GM18505 (cell line): ENCODE data around the gene CYP1A2.

Experiments
- ATAC-seq: cut with Tn5 transposase; IDR thresholded peaks from one replicate; pipeline ENCODE4 v1.9.1; 2021; ENCODE audit not compliant: unreplicated experiment
- POLR2A ChIP-seq: IDR thresholded peaks from 4 replicates; pipeline ENCODE4 v1.6.1; 2011; ENCODE audit warnings: borderline replicate concordance; ENCODE audit not compliant: insufficient read depth, insufficient read length; ENCODE audit errors: extremely low read depth

The CYP1A2 gene

GRCh38 chr15:74763416-74763815 lies 14.8 kb downstream of the CYP1A2 start:
- TF ChIP-seq POLR2A = no peak
- no peak for ATAC-seq

GRCh38 chr15:74767167-74768098 lies 18.8 kb downstream of the CYP1A2 start:
- ATAC-seq = no peak
- no peak for TF ChIP-seq POLR2A

- no peak for TF ChIP-seq POLR2A
- no peak for ATAC-seq
These were observed 19.6 kb downstream of the CYP1A2 start for GRCh38 chr15:74768099-74768770.

- no peak for ATAC-seq
- no peak for TF ChIP-seq POLR2A
These were observed 20.2 kb downstream of the CYP1A2 start for GRCh38 chr15:74768771-74769342.

DNA sequence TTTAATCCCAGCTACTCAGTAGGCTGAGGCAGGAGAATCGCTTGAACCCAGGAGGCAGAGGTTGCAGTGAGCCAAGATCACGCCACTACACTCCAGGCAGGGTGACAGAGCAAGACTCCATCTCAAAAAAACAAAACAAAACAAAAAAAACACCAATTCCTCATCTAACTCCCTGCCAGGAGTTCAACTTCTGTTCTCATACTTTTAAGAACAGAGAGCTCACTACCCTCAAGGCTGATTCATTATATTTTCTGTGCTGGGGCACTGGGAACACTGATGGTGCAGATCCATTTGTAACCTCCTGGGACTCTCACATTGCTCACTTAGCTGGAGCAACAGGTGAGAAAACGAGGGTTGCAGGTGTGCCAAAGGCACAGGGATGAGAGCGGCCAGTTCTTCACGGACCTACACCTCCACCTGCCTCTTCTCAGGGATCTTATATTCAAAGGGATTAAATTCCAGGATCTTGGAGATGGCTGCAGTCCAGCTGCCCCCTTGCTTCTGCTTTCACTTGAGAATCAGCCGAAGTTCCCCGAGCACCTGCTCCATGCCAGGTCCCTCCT lies 20.9 kb downstream of the CYP1A2 start:
- ATAC-seq = no peak

DNA sequence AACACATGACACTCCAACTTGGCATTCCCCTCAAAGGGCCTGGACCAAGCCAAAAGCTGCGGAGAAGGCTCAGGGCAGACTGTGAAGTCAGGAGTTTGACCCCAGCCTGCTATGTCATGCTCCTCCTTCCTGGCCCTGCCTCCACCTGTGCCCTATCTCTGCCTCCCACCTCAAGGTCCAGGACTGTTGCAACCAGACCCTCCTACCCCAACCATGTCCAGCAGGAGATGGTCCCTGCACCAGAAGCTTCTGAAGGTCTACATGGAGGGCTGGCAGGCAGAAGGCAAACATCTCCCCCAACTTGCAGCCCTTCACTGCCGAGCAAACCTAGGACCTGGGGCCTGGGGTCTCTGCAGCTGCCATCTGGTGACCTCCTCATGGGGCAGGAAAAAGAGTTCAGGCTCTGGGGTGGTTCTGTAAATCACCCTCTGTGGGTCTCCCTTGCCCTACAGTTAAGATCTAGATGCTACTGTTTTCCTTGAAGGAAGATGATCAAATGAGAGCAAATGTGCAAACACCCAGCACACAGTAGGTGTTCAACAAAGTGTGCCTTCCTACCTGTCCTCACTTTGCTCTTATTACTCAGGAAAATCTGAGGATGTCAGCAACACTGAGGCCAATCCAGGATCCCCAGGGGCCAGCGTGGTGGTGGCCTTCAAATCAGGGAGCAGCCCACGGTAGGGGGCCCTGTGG lies 21.7 kb downstream of the CYP1A2 start:
- no peak for ATAC-seq
- no peak for TF ChIP-seq POLR2A

More for the DNA sequence above, 20.9 kb downstream of the CYP1A2 start:
- no peak for TF ChIP-seq POLR2A

- no peak for TF ChIP-seq POLR2A
- no peak for ATAC-seq
These were observed 24.7 kb downstream of the CYP1A2 start for GRCh38 chr15:74773329-74773728.

DNA sequence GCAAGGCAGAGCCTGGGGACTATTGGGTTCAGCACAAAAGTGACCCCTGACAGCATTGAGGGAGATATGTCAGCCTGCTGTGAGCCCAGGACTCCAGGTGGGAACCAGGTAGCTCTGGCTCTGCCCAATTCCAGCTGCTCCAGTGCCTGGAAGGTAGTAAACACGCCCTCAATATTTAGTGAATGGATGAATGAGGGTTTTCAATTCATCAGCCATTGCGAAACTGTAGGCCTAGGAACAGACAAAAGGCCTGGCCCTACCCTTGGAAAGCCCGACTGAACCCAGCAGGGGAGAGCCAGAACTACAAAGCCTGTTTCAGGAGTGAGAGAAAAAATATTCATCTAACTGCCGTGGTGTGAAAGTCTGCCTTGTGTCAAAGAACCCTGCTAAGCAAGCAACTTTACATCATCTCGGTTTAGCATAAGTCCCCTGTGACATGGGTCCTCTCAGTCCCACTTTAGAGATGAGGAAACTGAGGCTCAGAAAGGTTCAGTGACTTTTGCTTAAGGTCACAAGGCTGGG lies 25.1 kb downstream of the CYP1A2 start:
- no peak for ATAC-seq
- TF ChIP-seq POLR2A = no peak

- no peak for ATAC-seq
- TF ChIP-seq POLR2A = no peak
These were observed 26.5 kb downstream of the CYP1A2 start for GRCh38 chr15:74775132-74775562.

- ATAC-seq = no peak
- TF ChIP-seq POLR2A = no peak
These were observed 27.2 kb downstream of the CYP1A2 start for GRCh38 chr15:74775894-74776293.

GRCh38 chr15:74776821-74777768 lies 28.4 kb downstream of the CYP1A2 start:
- ATAC-seq = peak; percentile 34
- peak; percentile 64 for TF ChIP-seq POLR2A

DNA sequence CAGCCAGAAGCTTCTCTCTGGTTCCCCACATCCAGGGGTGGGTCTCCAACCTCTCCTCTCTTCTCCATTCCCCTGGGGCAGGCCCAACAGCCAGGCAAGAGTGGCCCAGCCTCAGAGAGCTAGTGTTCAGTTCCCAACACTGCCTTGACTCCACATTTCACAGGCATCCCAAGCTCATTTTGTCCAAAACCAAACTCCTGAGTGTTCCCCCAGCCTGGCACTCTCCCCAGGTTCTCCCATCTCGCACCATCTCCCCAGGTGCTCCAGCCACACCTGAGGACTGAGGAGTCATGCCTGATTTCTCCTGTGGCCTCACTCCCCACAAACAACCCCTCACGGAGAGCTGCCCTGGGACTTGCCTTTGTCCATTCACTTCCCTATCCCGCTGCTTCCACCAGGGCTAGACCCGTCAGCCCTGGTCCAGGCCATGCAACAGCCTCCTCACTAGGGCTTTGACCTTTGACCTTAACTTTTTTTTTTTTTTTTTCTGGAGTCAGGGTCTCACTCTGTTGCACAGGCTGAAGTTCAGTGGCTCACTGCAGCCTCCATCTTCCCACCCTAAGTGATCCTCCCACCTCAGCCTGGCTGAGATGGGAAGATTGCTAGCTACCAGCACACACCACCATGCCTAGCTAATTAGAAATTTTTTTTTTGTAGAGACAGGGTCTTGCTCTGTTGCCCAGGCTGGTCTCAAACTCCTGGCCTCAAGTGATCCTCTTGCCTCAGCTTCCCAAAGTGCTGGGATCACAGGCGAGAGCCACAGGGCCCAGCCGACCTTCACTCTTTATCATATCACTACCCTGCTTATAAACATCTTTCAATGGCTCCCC lies 29.3 kb downstream of the CYP1A2 start:
- peak; percentile 4 for ATAC-seq
- no peak for TF ChIP-seq POLR2A

DNA sequence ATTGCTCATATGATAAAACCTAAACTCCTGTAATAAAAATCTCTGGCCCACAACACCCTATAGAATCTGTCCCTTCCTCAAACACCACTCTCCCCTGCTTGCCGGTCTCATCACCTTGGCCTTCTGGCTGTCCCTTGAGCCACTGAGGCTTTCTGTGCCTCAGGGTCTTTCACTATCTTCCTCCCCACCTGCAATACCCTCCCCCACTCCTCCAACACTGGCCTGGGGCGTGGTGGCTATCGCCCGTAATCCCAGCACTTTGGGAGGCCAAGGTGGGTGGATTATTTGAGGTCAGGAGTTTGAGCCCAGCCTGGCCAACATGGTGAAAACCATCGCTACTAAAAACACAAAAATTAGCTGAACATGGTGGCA lies 29.9 kb downstream of the CYP1A2 start:
- ATAC-seq = no peak

More for the DNA sequence above, 29.9 kb downstream of the CYP1A2 start:
- TF ChIP-seq POLR2A = no peak
